ENCODE measurements around the gene CAMTA2. TPM values are rescaled to one million over a fixed set of nuclear protein-coding genes. Genes with fewer than 3 reads are reported as not detected.
A peak's percentile ranks its signal among the peaks of the same experiment; 100 is the strongest.

Gene CAMTA2
- total and polyA plus RNA-seq, 4 donors, result 15.0 to 66.3 (median 49.6) TPM

- Histone ChIP-seq H3K9me3 (ENCODE audit: control insufficient read depth in 4 of 4, insufficient read depth in 3 of 4, low read length in 3 of 4) (no peaks in the 10 kb centered on the region), H3K27ac (ENCODE audit: low read depth in 1 of 2, low read length in 1 of 2) (no peak overlapping the region), H3K9ac (ENCODE audit: insufficient read depth in 1 of 2, low read length in 2 of 2) (no peak overlapping the region), H3K36me3 (ENCODE audit: control insufficient read depth in 4 of 4, insufficient read depth in 4 of 4, low read length in 4 of 4) (peaks cover 8 to 48% (median 18%) of the 10 kb centered on the region in 4 donors), H3K4me1 (ENCODE audit: control insufficient read depth in 5 of 5, insufficient read depth in 5 of 5, low read length in 5 of 5) (peaks cover 4 to 18% (median 14%) of the 10 kb centered on the region in 5 donors), H3K27me3 (ENCODE audit: control insufficient read depth in 3 of 3, insufficient read depth in 3 of 3, low read length in 2 of 3) (no peaks in the 10 kb centered on the region), H3K4me3 (no peak overlapping the region)
- no peak for ATAC-seq (ENCODE audit: insufficient read depth, low FRiP score)
- DNase-seq, result no peak
- 93 to 94% methylated on average over 9 to 12 of the region's 12 CpGs for WGBS, 2 donors
- TF ChIP-seq, protein P1, sequence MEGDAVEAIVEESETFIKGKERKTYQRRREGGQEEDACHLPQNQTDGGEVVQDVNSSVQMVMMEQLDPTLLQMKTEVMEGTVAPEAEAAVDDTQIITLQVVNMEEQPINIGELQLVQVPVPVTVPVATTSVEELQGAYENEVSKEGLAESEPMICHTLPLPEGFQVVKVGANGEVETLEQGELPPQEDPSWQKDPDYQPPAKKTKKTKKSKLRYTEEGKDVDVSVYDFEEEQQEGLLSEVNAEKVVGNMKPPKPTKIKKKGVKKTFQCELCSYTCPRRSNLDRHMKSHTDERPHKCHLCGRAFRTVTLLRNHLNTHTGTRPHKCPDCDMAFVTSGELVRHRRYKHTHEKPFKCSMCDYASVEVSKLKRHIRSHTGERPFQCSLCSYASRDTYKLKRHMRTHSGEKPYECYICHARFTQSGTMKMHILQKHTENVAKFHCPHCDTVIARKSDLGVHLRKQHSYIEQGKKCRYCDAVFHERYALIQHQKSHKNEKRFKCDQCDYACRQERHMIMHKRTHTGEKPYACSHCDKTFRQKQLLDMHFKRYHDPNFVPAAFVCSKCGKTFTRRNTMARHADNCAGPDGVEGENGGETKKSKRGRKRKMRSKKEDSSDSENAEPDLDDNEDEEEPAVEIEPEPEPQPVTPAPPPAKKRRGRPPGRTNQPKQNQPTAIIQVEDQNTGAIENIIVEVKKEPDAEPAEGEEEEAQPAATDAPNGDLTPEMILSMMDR (IDR thresholded peaks at IDR 0.05; ENCODE audit: control extremely low read depth, extremely low read depth), result no peak
Observed at GRCh38 chr17:4972322-4972721, 15.2 kb downstream of the CAMTA2 start.

GRCh38 chr17:4971826-4972225 lies 15.6 kb downstream of the CAMTA2 start:
- ATAC-seq (ENCODE audit: insufficient read depth, low FRiP score), result no peak
- peaks cover 6 to 45% (median 14%) of the 10 kb centered on the region in 4 donors for H3K36me3 ChIP-seq (ENCODE audit: control insufficient read depth in 4 of 4, insufficient read depth in 4 of 4, low read length in 4 of 4)
- WGBS, 2 donors, result 92 to 97% methylated on average over 6 of the region's 6 CpGs

GRCh38 chr17:4970273-4970672 lies 17.2 kb downstream of the CAMTA2 start:
- ATAC-seq (ENCODE audit: insufficient read depth, low FRiP score) (no peak), DNase-seq (no peak)
- TF ChIP-seq, protein P1 (IDR thresholded peaks at IDR 0.05; ENCODE audit: control extremely low read depth, extremely low read depth), result no peak
- Histone ChIP-seq H3K4me1 (ENCODE audit: control insufficient read depth in 5 of 5, insufficient read depth in 5 of 5, low read length in 5 of 5) (peaks cover 4 to 21% (median 16%) of the 10 kb centered on the region in 5 donors), H3K27me3 (ENCODE audit: control insufficient read depth in 3 of 3, insufficient read depth in 3 of 3, low read length in 2 of 3) (no peaks in the 10 kb centered on the region), H3K4me3 (no peak overlapping the region), H3K27ac (ENCODE audit: low read depth in 1 of 2, low read length in 1 of 2) (peak overlapping the region in 1 of 2 donors; percentile 76), H3K9ac (ENCODE audit: insufficient read depth in 1 of 2, low read length in 2 of 2) (no peak overlapping the region), H3K9me3 (ENCODE audit: control insufficient read depth in 4 of 4, insufficient read depth in 3 of 4, low read length in 3 of 4) (no peaks in the 10 kb centered on the region), H3K36me3 (ENCODE audit: control insufficient read depth in 4 of 4, insufficient read depth in 4 of 4, low read length in 4 of 4) (peaks cover 4 to 41% (median 15%) of the 10 kb centered on the region in 4 donors)
- 94 to 97% methylated on average over 8 of the region's 8 CpGs for WGBS, 2 donors

More at GRCh38 chr17:4971826-4972225, 15.6 kb downstream of the CAMTA2 start:
- H3K27ac ChIP-seq (ENCODE audit: low read depth in 1 of 2, low read length in 1 of 2), result no peak overlapping the region
- TF ChIP-seq, protein P1 (IDR thresholded peaks at IDR 0.05; ENCODE audit: control extremely low read depth, extremely low read depth), result no peak
- H3K27me3 ChIP-seq (ENCODE audit: control insufficient read depth in 3 of 3, insufficient read depth in 3 of 3, low read length in 2 of 3), result no peaks in the 10 kb centered on the region
- no peak overlapping the region for H3K4me3 ChIP-seq
- peaks cover 4 to 18% (median 14%) of the 10 kb centered on the region in 5 donors for H3K4me1 ChIP-seq (ENCODE audit: control insufficient read depth in 5 of 5, insufficient read depth in 5 of 5, low read length in 5 of 5)
- H3K9me3 ChIP-seq (ENCODE audit: control insufficient read depth in 4 of 4, insufficient read depth in 3 of 4, low read length in 3 of 4), result no peaks in the 10 kb centered on the region
- DNase-seq, result no peak
- no peak overlapping the region for H3K9ac ChIP-seq (ENCODE audit: insufficient read depth in 1 of 2, low read length in 2 of 2)

Measured in lung (tissue), 12 donors.